GM12874 (cell line): Measurements from ENCODE around the gene DBN1.

ENCODE experiments used
- TF ChIP-seq, protein P1 (sequence below): IDR thresholded peaks from 2 replicates; pipeline ENCODE4 v1.5.1; 2011; ENCODE audit warnings: low read depth, mild to moderate bottlenecking, control low read depth, low read length, moderate library complexity; ENCODE audit not compliant: insufficient read depth

Gene DBN1

DNA sequence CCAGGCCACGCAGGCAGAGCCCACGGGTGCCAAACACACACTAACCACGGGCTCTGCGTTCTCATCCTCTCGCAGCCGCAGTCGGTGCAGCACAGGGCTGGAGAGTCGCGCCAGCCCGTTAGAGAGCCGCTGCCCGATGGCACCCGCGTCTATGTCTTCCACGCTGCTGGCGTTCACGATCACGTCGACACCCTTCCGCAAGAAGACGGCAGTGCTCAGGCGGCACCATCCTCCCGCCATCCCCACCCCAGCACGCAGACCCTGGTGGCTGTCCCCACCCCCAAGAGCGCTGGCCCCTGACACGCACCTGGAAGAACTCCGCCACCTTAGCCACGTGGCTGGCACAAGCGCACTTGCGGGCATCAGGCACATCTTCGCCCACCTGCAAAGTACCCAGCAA lies 6.0 kb downstream of the DBN1 start:
- TF ChIP-seq, protein P1, sequence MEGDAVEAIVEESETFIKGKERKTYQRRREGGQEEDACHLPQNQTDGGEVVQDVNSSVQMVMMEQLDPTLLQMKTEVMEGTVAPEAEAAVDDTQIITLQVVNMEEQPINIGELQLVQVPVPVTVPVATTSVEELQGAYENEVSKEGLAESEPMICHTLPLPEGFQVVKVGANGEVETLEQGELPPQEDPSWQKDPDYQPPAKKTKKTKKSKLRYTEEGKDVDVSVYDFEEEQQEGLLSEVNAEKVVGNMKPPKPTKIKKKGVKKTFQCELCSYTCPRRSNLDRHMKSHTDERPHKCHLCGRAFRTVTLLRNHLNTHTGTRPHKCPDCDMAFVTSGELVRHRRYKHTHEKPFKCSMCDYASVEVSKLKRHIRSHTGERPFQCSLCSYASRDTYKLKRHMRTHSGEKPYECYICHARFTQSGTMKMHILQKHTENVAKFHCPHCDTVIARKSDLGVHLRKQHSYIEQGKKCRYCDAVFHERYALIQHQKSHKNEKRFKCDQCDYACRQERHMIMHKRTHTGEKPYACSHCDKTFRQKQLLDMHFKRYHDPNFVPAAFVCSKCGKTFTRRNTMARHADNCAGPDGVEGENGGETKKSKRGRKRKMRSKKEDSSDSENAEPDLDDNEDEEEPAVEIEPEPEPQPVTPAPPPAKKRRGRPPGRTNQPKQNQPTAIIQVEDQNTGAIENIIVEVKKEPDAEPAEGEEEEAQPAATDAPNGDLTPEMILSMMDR = no peak

DNA sequence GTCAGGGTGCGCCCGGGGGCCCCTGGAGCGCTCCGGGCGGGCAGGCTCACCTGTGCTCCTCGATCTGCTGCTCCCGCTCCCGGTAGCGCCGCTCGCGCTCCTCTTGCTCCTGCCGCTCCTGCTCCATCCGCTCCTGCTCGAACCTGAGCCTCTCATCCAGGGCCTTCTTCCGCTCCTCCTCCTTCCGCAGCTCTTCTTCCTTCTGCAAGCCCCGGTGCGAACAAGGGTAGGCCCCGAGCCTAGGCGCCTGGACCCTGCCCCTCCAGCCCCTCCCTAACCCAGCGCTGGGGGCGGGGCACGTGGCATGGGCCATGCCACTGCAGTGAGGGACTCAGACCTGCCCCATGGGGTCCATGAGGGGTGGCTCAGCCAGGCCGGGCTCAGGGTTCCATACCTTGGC lies 6.6 kb downstream of the DBN1 start:
- TF ChIP-seq, protein P1 = no peak

DNA sequence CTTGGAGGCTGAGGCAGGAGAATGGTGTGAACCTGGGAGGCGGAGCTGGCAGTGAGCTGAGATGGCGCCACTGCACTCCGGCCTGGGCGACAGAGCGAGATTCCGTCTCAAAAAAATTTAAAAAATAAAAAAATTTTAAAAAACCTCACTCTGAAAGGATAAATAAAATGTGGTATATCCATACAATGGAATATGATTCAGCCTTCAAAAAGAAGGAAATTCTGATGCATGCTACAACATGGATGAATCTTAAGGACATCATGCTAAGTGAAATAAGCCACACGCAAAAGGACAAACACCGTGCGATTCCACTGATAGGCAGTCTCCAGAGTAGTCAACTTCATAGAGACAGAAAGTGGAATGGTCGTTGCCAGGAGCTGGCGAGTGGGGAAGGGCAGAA lies 8.4 kb downstream of the DBN1 start:
- TF ChIP-seq, protein P1 = no peak

DNA sequence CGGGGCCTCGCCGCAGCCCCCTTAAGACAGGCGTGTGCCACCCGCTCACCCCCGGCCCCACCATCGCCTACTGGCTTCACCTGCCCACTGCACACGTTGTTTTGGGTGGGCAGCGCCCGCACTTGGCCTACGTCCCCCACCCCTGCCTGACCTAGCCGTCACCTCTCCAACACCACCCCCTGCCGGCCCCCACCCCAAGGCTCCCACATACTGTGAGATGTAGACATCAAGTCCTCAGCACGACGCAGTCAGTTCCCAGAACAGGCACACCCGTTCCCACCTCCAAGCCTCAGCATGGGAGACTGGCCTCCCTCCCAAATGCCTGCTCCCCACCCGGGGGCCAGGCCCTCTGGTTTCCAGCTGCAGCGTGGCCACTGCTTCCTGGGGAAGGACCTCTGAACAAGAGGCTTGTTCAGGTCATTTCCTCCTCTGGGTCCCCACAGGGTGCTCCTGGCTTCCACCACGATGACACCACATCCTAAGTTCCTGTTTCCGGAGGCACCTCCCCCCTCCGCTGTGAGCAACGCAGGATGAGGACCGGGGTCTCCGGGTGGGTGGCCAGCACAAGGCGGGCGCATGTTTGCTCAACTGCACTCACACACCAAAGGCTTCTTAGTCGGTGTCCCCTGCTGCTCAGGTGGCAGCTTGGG lies 11.3 kb downstream of the DBN1 start:
- TF ChIP-seq, protein P1 = no peak

DNA sequence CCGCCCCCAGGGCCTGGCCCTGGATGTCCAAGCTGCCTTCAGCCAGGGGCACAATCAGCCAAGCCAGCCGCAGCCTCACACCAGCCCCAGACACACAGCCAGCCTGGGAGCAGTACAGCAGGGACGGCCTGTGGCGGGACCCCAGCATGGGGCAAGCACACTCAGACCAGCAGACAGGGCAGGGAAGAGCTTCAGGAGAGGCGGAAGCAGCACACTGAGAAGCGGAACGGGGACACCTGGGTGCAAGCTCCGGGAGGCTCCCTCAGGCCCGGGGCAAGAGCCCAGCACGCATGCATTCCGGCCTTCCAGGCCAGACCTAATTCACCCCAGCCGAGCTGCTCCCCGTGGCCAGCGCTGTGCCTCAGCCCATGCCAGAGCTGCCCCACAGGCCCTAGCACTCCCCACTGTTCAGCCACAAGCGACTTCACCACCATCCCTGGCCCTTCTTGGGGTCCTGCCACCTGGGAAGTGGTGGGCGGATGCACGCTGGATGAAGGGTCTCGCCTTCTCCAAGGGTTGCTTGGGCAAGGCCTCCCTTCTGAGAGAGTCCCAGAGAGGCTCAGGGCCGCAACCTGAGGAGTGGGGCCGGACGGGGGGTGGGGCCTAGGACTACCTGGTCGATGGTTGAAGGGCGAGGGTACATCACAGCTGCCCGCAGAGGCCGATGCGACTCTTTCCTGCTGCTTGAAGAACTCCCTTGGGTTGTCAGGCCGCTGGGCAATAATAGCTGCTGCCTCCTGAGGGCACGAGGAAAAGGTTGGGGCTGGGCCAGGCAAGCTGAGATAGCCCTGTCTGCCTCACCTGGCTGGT lies 13.4 kb downstream of the DBN1 start:
- TF ChIP-seq, protein P1 = no peak

DNA sequence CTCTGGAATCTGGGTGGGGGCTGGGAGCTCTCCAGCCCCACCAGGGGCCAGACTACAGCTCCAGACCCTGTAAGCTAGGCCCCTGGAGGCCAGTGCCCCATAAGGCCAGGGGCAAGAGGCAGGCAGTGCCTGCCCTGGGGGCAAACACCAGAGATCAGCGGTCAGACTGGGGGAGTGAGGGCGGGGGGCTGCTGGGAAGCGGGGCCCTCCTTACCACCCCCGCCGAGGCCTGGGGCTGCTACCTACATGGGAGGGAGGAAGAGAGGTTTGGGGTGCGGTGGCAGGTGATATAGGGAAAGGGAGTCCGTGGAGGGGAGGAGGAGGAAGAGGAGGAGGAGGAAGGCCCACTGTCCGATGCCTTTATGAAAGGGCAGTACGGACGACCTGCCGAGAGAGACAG lies 14.1 kb downstream of the DBN1 start:
- TF ChIP-seq, protein P1 = no peak

DNA sequence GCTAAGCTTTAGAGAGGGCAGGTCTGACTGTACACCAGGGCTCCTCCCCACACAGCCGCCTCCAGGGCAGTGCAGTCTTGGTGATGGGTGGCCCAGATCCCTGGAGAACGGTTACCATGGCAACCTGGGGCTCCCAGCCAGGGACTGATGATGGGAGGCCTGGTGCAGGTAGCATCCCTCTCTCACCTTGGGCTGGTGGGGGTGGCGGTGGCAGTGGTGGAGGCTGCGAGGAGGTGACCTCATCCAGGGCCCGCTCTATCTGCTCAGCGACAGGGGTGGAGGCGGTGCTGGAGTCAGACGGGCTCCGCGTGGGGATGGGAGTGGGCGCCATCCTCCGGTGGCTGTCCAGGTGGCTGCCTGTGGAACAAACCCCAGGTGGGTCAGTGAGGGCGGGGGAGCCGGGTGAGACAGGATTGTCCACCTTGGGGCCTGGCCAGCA lies 14.5 kb downstream of the DBN1 start:
- TF ChIP-seq, protein P1 = no peak
